A549 (cell line): ENCODE measurements around the gene ASTL. TPM values are rescaled to one million over a fixed set of nuclear protein-coding genes. Genes with fewer than 3 reads are reported as not detected.

ENCODE experiments used
- ATAC-seq, 2 experiments: fragments of 200-7000 bp in 1 of 2; fragments of >200 bp in 1 of 2; cut with Nextera tagmentation in 1 of 2; cut with Tn5 transposase in 1 of 2; 3 replicates each; pipeline versions ENCODE4 v1.8.0 to v1.9.1; 2018 to 2020; ENCODE audit warnings: mild to moderate bottlenecking in 1 of 2, moderate library complexity in 1 of 2
- CTCF ChIA-PET: fragments of 300-600 bp; sonication (Branson Sonifier 250); formaldehyde crosslinking; extraction: SDS; loops from one replicate; lab custom pipeline; 2021; ENCODE audit warnings: antibody characterized with exemption, inconsistent platforms; lab: Yijun Ruan, JAX
- POLR2A ChIA-PET: fragments of 350-600 bp; formaldehyde crosslinking; extraction: SDS; loops from one replicate; lab custom pipeline; 2021; ENCODE audit warnings: antibody characterized with exemption, inconsistent platforms; lab: Yijun Ruan, JAX
- DNase-seq, 2 experiments: peaks; one replicate each; pipeline versions ENCODE4 v3.0.0 to v3.0.0-alpha.2; 2011 to 2016; ENCODE audit warnings: low read depth in 1 of 2, low spot score in 1 of 2
- FAIRE-seq: peaks from 2 replicates; lab custom pipeline; 2011; peaks lifted over from hg19 to GRCh38; lab: Jason Lieb, UNC
- H3K27ac ChIP-seq, 2 experiments: fragments of >200 bp; sonication (Bioruptor Twin); formaldehyde crosslinking; 3 replicates each; pipeline ENCODE4 v1.5.1; 2016 to 2017
- H3K4me1 ChIP-seq: fragments of >200 bp; sonication (Bioruptor Twin); formaldehyde crosslinking; 3 replicates; pipeline ENCODE4 v1.6.1; 2016
- H3K4me2 ChIP-seq: fragments of >200 bp; sonication (Bioruptor Twin); formaldehyde crosslinking; 3 replicates; pipeline ENCODE4 v1.6.1; 2016
- H3K4me3 ChIP-seq: fragments of >200 bp; sonication (Bioruptor Twin); formaldehyde crosslinking; 3 replicates; pipeline ENCODE4 v1.5.1; 2016
- H3K9me3 ChIP-seq: fragments of >200 bp; sonication (Bioruptor Twin); formaldehyde crosslinking; 3 replicates; pipeline ENCODE4 v1.6.1; 2016
- ESRRA ChIP-seq: fragments of 150-350 bp; IDR thresholded peaks from 2 replicates; pipeline ENCODE4 v1.6.1; 2014; ENCODE audit warnings: mild to moderate bottlenecking, low read length, borderline replicate concordance
- HDAC2 ChIP-seq: fragments of 200-600 bp; sonication (generic); IDR thresholded peaks from 2 replicates; pipeline ENCODE4 v1.6.1; 2016
- MAX ChIP-seq: IDR thresholded peaks from 2 replicates; pipeline ENCODE4 v1.6.1; 2012
- NPAS2 ChIP-seq: fragments of 250-450 bp; sonication (Bioruptor Pico); IDR thresholded peaks from 2 replicates; pipeline ENCODE4 v1.8.0; 2022; ENCODE audit warnings: mild to moderate bottlenecking, moderate library complexity, borderline replicate concordance
- PHF8 ChIP-seq: fragments of 200-600 bp; sonication (generic); IDR thresholded peaks from 2 replicates; pipeline ENCODE4 v1.6.1; 2016; ENCODE audit warnings: low read depth, mild to moderate bottlenecking, antibody characterized with exemption, moderate library complexity, borderline replicate concordance
- POLR2AphosphoS2 ChIP-seq: conservative IDR thresholded peaks from 2 replicates; pipeline ENCODE4 v1.6.1; 2012; ENCODE audit warnings: low read length, improper control_type of control experiment, inconsistent platforms
- WGBS: methylation state at CpG from one replicate; pipeline ENCODE4 v1.1.6; 2017; ENCODE audit errors: missing lambda C conversion rate; 5-methylcytosine and 5-hydroxymethylcytosine counted together
- polyA plus RNA-seq, 4 experiments: library from polyadenylated mRNA; depleted of rRNA in 3 of 4; stranded (reverse); fragments of >200 nt; fragmentation: RNase III in 1 of 4; extraction: RNeasy Plus Mini Kit Qiagen cat#74134 plus additional on column Dnase treatment in 1 of 4; gene quantifications; 2 replicates in 3 of 4; 3 replicates in 1 of 4; pipeline ENCODE4 v1.2.3, GENCODE V29; 2011 to 2017
- TF ChIP-seq, protein P1 (sequence below): fragments of >200 bp; sonication (Bioruptor Twin); formaldehyde crosslinking; IDR thresholded peaks from 3 replicates; pipeline ENCODE4 v1.6.1; 2016

The ASTL gene
- polyA plus RNA-seq, 2 of the 4 experiments (the other 2 are of a cell fraction) = not detected

DNA sequence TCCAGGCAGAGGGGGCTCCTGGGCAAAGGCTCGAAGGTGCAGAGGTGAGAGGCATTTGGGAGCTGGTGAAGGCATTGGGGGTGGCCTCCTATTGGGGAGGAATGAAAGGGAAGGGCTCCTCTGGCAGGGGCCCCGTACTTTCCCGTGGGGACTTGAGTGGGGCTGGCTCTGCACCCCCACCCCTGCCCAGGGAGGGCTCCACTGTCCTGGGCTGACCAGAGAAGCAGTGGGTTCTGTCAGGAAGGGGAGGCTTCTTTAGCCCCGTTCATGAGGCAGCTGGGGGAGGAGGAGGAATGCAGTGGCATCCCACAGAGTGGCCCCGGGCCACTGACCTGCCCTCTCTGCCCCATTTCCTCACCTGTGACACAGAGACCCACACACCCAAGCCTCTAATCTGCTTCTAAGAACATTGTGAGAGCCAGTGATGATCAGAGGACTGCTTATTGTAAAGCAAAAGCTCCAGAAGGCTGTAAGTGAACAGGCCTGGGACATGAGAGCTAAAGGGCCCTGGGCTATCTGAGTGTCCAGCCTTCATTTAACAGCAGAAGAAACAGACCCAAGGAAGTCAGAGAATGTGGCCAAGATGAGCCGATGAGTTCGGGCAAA lies 65.0 kb downstream of the ASTL start:
- H3K27ac ChIP-seq = no peak overlapping the region
- ATAC-seq (no peak), FAIRE-seq (no peak), DNase-seq (no peak)
- H3K4me2 ChIP-seq = no peak overlapping the region
- no peak overlapping the region for H3K4me3 ChIP-seq
- H3K4me1 ChIP-seq = peaks cover 5% of the 10 kb centered on the region
- H3K9me3 ChIP-seq = peaks cover 9% of the 10 kb centered on the region; the same call in 2 of the 3 replicates
- CTCF ChIA-PET = interaction anchor here (1.2 kb wide), 1 partner anchor 44 kb away, joined by 5 read pairs; no protein-coding TSS in a partner anchor
- TF ChIP-seq HDAC2 (no peak), NPAS2 (CRISPR knock-in tag) (no peak), PHF8 (no peak), ESRRA (no peak), POLR2AphosphoS2 (no peak), MAX (no peak)
- TF ChIP-seq, protein P1, sequence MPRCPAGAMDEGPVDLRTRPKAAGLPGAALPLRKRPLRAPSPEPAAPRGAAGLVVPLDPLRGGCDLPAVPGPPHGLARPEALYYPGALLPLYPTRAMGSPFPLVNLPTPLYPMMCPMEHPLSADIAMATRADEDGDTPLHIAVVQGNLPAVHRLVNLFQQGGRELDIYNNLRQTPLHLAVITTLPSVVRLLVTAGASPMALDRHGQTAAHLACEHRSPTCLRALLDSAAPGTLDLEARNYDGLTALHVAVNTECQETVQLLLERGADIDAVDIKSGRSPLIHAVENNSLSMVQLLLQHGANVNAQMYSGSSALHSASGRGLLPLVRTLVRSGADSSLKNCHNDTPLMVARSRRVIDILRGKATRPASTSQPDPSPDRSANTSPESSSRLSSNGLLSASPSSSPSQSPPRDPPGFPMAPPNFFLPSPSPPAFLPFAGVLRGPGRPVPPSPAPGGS = no peak
- 44% methylated on average over 7 of the region's 7 CpGs for WGBS
- POLR2A ChIA-PET = no interaction called here

Other genes starting within 250 kb of the ASTL start
- gene ANKRD36C, start 146.7 kb downstream of the ASTL start, polyA plus RNA-seq (2011; rRNA removed) = 9.9 and 11.5 TPM in 2 replicates
- 2.2 to 3.1 TPM (median 2.5 TPM) in 3 replicates for gene ANKRD36C, start 146.7 kb downstream of the ASTL start, polyA plus RNA-seq (2017; fragmentation: RNase III; extraction: RNeasy Plus Mini Kit Qiagen cat#74134 plus additional on column Dnase treatment)
- gene GPAT2, start 103.6 kb downstream of the ASTL start, polyA plus RNA-seq (2011; rRNA removed) = not detected in 2 replicates
- gene GPAT2, start 103.6 kb downstream of the ASTL start, polyA plus RNA-seq (2017; fragmentation: RNase III; extraction: RNeasy Plus Mini Kit Qiagen cat#74134 plus additional on column Dnase treatment) = not detected in 3 replicates
- 0.03 TPM in 2 replicates for gene ADRA2B, start 21.9 kb downstream of the ASTL start, polyA plus RNA-seq (2011; rRNA removed)
- gene ADRA2B, start 21.9 kb downstream of the ASTL start, polyA plus RNA-seq (2017; fragmentation: RNase III; extraction: RNeasy Plus Mini Kit Qiagen cat#74134 plus additional on column Dnase treatment) = 0.04 to 0.07 TPM (median 0.05 TPM) in 3 replicates
- gene DUSP2, start 6.9 kb upstream of the ASTL start, polyA plus RNA-seq (2011; rRNA removed) = 0.27 and 0.45 TPM in 2 replicates
- 0.22 to 0.26 TPM (median 0.22 TPM) in 3 replicates for gene DUSP2, start 6.9 kb upstream of the ASTL start, polyA plus RNA-seq (2017; fragmentation: RNase III; extraction: RNeasy Plus Mini Kit Qiagen cat#74134 plus additional on column Dnase treatment)
- 119 and 136 TPM in 2 replicates for gene STARD7, start 70.3 kb upstream of the ASTL start, polyA plus RNA-seq (2011; rRNA removed)
- gene STARD7, start 70.3 kb upstream of the ASTL start, polyA plus RNA-seq (2017; fragmentation: RNase III; extraction: RNeasy Plus Mini Kit Qiagen cat#74134 plus additional on column Dnase treatment) = 97.1 to 101 TPM (median 99.7 TPM) in 3 replicates
- 38.7 and 45.3 TPM in 2 replicates for gene TMEM127, start 127.5 kb upstream of the ASTL start, polyA plus RNA-seq (2011; rRNA removed)
- gene TMEM127, start 127.5 kb upstream of the ASTL start, polyA plus RNA-seq (2017; fragmentation: RNase III; extraction: RNeasy Plus Mini Kit Qiagen cat#74134 plus additional on column Dnase treatment) = 28.8 to 31.9 TPM (median 31.4 TPM) in 3 replicates
- gene CIAO1, start 127.7 kb upstream of the ASTL start, polyA plus RNA-seq (2011; rRNA removed) = 99.7 and 123 TPM in 2 replicates
- gene CIAO1, start 127.7 kb upstream of the ASTL start, polyA plus RNA-seq (2017; fragmentation: RNase III; extraction: RNeasy Plus Mini Kit Qiagen cat#74134 plus additional on column Dnase treatment) = 83.2 to 88.4 TPM (median 87.6 TPM) in 3 replicates
- 202 and 315 TPM in 2 replicates for gene SNRNP200, start 167.0 kb upstream of the ASTL start, polyA plus RNA-seq (2011; rRNA removed)
- 118 to 128 TPM (median 124 TPM) in 3 replicates for gene SNRNP200, start 167.0 kb upstream of the ASTL start, polyA plus RNA-seq (2017; fragmentation: RNase III; extraction: RNeasy Plus Mini Kit Qiagen cat#74134 plus additional on column Dnase treatment)
- gene ITPRIPL1, start 186.8 kb upstream of the ASTL start, polyA plus RNA-seq (2011; rRNA removed) = not detected in 2 replicates
- not detected in 3 replicates for gene ITPRIPL1, start 186.8 kb upstream of the ASTL start, polyA plus RNA-seq (2017; fragmentation: RNase III; extraction: RNeasy Plus Mini Kit Qiagen cat#74134 plus additional on column Dnase treatment)
- 41.5 and 53.3 TPM in 2 replicates for gene NCAPH, start 197.3 kb upstream of the ASTL start, polyA plus RNA-seq (2011; rRNA removed)
- gene NCAPH, start 197.3 kb upstream of the ASTL start, polyA plus RNA-seq (2017; fragmentation: RNase III; extraction: RNeasy Plus Mini Kit Qiagen cat#74134 plus additional on column Dnase treatment) = 43.0 to 47.1 TPM (median 45.4 TPM) in 3 replicates